ENCODE measurements around the gene PEX6.
"Not testable (repeated sequence)": the region's sequence is repeated elsewhere in the genome, so short reads cannot be mapped to it uniquely, and the experiment has no call there.

The PEX6 gene

DNA sequence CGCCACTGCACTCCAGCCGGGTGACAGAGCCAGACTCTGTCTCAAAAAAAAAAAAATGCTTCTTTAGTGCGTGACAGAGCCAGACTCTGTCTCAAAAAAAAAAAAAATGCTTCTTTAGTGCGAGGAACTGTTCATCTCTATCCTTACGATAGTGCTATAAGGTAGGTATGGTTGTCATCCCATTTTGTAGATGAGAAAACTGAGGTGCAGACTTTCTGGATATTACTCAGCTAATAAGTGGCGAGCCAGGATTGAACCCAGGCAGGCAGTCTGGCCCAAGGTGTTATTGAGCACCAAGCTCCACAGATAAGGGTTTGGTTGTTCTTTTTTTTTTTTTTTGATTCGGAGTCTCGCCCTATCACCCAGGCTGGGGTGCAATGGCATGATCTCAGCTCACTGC is 22.9 kb upstream of the PEX6 start:
- no peak for DNase-seq (ENCODE audit: low read depth in 2 of 2)

DNA sequence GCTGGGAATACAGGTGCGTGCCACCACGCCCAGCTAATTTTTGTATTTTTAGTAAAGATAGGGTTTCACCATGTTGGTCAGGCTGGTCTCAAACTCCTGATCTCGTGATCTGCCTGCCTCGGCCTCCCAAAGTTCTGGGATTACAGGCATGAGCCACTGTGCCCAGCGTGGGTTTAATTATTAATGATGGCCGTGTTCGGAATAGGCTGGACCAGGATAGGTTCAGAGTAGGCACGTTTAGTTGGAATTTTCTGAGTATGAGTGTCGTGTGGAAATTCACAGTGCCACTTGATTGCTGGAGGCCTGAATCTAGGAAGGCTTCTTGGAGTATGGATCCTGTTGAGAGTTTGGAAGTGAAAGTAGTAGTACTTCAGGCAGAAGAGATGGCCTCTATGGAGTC is 19.2 kb upstream of the PEX6 start:
- DNase-seq (ENCODE audit: low read depth in 2 of 2): not testable (repeated sequence)

- DNase-seq (ENCODE audit: low read depth in 2 of 2): no peak
Measured at GRCh38 chr6:42996513-42996912, 17.5 kb upstream of the PEX6 start.

DNA sequence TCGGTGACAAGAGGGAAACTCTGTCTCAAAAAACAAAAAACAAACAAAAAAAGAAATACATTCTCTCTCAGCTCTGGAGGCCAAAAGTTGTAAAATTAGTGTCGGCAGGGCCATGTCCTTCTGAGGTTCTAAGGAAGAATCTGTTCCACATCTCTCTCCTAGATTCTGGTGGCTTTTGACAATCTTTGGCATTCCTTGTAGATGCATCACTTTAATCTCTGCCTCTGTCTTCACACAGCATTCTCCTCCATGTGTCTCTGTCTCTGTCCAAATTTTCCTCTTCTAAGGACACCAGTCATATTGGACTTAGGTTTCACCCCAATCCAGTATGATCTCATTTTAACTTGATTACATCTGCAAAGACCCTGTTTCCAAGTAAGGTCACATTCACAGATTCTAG is 14.5 kb upstream of the PEX6 start:
- no peak for DNase-seq (ENCODE audit: low read depth in 2 of 2)

- DNase-seq (ENCODE audit: low read depth in 2 of 2): no peak
Measured at GRCh38 chr6:42989923-42990322, 10.9 kb upstream of the PEX6 start.

DNA sequence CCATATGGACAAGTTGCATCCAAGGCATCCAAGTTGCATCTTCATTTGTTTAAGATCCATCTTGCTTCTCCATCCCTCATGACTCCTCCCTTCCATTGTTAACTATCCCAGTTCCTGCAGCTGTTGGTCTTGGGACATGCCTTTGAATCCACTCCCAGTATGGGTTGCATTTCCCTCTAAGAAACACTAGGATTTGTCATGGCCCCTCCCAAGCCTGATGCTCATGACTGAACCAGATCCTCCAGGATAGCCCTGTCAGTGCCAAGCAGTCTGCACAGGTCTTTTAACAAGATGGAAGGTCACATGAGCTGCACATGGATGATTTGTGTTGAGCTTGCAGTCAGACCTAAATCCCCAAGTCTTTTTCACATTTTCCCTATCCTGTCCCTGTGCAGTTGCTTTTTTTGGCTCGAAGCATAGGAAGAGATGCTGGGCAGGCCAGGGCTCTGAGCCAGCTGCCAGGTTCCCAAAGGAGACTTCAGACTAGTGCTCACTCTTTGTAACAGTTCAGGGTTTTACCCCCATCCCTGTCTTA is 9.6 kb upstream of the PEX6 start:
- no peak for DNase-seq (ENCODE audit: low read depth in 2 of 2)

DNA sequence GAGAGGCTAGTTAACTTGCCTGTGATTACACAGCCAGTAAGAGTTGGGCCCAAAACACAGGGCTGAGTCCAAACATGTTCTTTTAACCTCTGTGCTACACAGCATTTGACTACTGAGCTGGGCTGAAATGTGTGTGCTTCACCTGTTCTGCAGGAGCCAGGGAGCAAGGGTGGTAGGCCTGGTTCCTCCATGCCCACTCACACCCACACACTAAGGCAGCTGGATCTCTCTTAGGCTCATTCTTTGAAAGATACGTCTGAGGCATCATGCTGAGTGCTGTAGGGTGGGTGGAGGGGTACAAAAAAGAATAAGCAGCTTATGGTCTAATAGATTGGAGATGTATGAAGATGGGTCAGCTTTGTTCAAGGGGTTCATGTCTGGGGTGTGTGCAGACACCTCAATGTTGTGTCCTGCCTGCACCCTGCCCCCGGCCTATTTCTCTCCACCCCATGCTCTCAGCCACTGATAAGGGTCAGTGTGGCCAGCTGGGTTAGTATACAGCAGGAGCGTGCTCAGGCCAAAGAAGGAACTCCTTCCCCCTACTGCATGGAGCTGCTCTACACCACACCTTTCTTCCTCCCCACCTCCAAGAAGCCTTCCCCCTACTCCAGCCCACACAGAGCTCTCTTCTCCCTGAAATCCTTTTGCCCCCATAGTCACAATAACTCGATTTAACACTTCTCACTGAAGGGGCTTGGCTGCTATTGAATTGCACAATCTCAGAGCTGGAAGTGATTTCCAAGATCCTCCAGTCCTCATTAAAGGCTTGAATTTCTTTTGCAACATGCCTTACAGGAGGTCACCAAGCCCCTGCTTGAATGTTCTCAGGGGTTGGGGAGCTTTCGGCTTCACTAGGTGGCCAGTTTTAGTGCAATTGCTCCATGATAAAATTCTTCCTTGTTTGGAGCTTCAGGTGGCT is 8.8 kb upstream of the PEX6 start:
- DNase-seq (ENCODE audit: low read depth in 2 of 2): no peak

DNA sequence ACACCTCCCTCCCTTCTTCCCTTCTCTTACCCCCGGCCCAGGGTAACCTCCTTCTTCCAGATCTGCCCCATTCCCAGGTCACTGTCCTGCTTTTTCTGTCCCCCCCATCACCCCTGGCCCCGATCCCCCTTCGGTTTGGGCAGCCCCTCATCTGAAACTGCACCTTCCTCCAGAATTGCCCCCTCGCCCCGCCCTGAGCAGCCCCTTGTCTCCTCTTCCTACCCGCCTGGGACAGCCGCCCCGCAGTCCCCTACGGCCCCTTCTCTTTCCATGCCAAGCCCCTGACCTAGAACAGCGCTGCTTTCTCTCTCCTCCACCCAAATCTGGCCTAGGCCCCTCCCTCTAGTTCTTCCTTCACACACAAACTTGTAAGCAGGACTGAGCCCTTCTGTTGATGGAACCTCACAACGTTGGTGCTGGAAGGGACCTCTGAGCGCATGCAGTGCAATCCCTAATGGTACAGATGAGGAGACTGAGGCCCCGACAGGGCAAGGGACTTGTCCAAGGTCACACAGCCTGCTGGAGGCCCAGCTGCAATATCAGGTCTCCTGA is 6.0 kb upstream of the PEX6 start:
- DNase-seq (ENCODE audit: low read depth in 2 of 2): no peak

- peak; percentile 91 to 95 for DNase-seq (ENCODE audit: low read depth in 2 of 2)
Measured at GRCh38 chr6:42984001-42984923, 5.3 kb upstream of the PEX6 start, which contains the start of gene PPP2R5D. PPP2R5D (plus strand) TSS chr6:42984570; CDS start chr6:42984678, 108 bp downstream.

GRCh38 chr6:42981836-42982235 is 2.9 kb upstream of the PEX6 start:
- no peak for DNase-seq (ENCODE audit: low read depth in 2 of 2)

GRCh38 chr6:42979523-42980177 is 669 bp upstream of the PEX6 start:
- no peak for DNase-seq (ENCODE audit: low read depth in 2 of 2)

DNA sequence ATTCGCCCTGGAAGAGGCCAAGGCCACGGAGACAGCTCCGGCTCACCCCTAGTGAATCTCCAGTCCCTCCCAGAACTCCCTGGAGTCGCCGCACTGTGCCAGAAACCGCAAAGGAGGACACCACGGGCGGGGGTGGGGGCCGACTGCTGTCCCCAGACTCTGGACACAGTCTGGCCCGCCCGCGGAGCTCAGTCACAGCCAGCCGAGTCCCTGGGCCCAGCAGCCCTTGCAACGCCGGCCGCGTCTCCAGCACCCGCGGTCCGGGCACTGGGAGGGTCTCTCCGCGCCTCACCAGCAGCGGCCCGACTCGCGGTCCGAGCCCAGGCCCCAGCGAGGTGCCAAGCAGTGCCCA is 518 bp downstream of the PEX6 start:
- DNase-seq (ENCODE audit: low read depth in 2 of 2): no peak

GRCh38 chr6:42974919-42975505 is 4.0 kb downstream of the PEX6 start:
- DNase-seq (ENCODE audit: low read depth in 2 of 2): no peak

DNA sequence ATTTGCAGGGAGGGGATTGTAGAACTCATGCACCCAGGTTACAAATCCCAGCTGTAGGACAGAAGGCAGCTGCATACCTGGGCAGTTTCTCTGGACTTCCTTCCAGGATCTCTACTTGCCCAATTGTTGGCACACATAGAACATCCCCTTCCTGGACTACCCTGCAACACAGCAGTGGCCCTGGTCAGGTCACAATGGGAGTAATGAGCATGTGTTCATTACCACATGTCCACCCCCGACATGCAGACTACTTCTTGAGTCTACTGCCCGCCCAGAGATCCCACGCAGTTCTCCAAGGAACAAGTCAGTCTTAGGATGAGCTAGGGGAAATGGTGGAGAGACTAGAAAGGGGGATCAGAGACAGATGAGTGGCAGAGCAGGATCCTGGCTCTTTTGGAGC is 5.1 kb downstream of the PEX6 start:
- DNase-seq (ENCODE audit: low read depth in 2 of 2): no peak

DNA sequence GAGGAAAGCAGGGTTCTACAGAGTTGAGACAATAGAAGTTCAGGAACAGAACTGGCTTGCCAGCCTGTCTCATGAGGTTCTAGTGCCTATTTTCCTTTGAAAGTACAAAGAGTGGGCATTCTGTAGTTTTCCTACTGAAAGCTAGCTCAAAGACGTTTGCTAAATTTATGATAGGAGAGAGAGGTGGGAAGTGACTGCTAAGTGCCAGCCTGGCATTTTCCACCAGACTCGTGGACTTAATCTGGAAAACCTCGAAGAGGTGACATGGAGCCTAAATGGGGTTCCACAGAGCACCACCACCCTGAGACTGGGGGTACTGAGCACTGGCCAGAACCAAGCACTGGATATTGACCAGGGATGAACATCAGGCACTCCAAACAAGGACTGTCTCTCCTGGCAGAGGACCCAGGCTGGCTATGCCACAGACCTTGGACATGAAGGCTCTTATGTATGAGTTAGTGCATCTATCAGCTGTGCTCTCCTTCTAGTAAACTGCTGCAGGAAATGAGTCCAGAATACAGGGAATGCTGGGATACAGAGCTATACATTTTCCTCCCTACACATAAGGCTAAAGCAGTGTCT is 7.1 kb downstream of the PEX6 start:
- DNase-seq (ENCODE audit: low read depth in 2 of 2): no peak

- DNase-seq (ENCODE audit: low read depth in 2 of 2): no peak
Measured at GRCh38 chr6:42970871-42971612, 7.9 kb downstream of the PEX6 start.

- DNase-seq (ENCODE audit: low read depth in 2 of 2): no peak
Measured at GRCh38 chr6:42969934-42970333, 9.0 kb downstream of the PEX6 start.

DNA sequence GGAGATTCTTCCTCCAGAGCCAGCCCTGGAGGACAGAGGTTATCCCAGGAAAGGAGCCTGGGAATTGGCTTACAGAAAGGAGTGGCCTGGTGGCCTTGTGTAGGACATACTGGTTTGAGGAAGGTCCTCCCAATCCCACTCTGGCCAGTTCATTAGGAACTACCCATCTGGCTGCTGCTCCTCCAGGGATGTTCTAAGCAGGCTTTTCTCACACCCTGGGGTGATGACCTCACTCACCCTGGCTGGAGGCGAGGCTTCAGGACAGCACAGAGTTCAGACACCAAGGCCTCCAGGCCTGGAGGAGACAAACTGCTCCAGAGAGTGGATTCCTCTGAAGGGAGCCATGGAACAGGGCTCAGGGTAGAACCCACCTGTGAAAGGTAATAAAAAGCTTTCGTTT is 9.6 kb downstream of the PEX6 start:
- no peak for DNase-seq (ENCODE audit: low read depth in 2 of 2)

- no peak for DNase-seq (ENCODE audit: low read depth in 2 of 2)
Measured at GRCh38 chr6:42968783-42969182, 10.2 kb downstream of the PEX6 start.

DNA sequence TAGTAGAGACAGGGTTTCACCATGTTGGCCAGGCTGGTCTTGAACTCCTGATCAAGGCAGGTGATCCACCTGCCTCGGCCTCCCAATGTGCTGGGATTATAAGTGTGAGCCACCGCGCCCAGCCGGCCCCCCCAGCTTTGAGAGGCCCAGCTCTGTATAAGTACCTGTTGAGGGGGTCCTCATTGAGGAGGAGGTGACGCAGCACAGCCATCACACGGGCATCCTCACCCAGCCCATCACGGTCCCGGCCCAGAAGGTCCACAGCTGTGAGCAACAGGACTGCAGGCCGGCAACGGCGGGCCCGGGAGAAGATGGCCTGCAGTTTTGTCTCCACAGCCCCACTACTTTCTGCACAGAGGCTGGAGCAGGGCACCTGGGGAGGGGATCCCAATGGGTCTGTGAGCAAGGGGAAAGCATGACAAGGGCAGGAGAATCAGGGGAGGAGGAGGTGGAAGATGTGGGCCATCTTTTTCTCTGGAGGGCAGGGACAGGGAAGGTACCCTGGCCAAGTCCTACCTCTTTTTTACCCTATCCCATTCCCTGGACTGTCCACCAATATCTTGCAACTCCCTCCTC is 10.8 kb downstream of the PEX6 start:
- no peak for DNase-seq (ENCODE audit: low read depth in 2 of 2)

Data from activated CD8-positive, alpha-beta memory T cell treated with anti-CD3 and anti-CD28 coated beads for 4 hours (primary cell).